ENCODE measurements around the gene URAD. TPM values are rescaled to one million over a fixed set of nuclear protein-coding genes. Genes with fewer than 3 reads are reported as not detected.
A peak's percentile ranks its signal among the peaks of the same experiment; 100 is the strongest.

Gene URAD
- total RNA-seq, 2 donors from 2014 or later: not detected

- no peaks in the 10 kb centered on the region for H3K4me1 ChIP-seq
- TF ChIP-seq POLR2A (IDR thresholded peaks at IDR 0.05) (no peak), CTCF (IDR thresholded peaks at IDR 0.05) (no peak)
- H3K27me3 ChIP-seq: no peaks in the 10 kb centered on the region
- intact Hi-C loops (cut with DNase I): no loop called here
- H3K4me3 ChIP-seq: no peak overlapping the region
- peak overlapping the region in 2 of 4 donors; percentile 5 to 17 for H3K27ac ChIP-seq
- no peaks in the 10 kb centered on the region for H3K9me3 ChIP-seq
- 67 to 81% methylated on average over 1 of the region's 1 CpG for WGBS, 2 donors
- no peaks in the 10 kb centered on the region for H3K36me3 ChIP-seq (replicated peaks in 1 of 2; ENCODE audit: insufficient read depth in 1 of 2, low read depth in 2 of 2)
- DNase-seq (no peak), ATAC-seq (no peak)
These were observed 55.4 kb downstream of the URAD start for GRCh38 chr13:27933118-27933517.

- Histone ChIP-seq H3K27ac (peak overlapping the region in 3 of 4 donors; percentile 79 to 91 (median 90)), H3K4me1 (no peaks in the 10 kb centered on the region), H3K36me3 (replicated peaks in 1 of 2; ENCODE audit: insufficient read depth in 1 of 2, low read depth in 2 of 2) (no peaks in the 10 kb centered on the region), H3K4me3 (no peak overlapping the region), H3K27me3 (no peaks in the 10 kb centered on the region), H3K9me3 (no peaks in the 10 kb centered on the region)
- intact Hi-C loops (cut with DNase I): no loop called here
- DNase-seq: no peak
- ATAC-seq: no peak
- TF ChIP-seq POLR2A (IDR thresholded peaks at IDR 0.05): no peak
- no peak for TF ChIP-seq CTCF (IDR thresholded peaks at IDR 0.05)
These were observed 58.6 kb downstream of the URAD start for GRCh38 chr13:27929868-27930267.

GRCh38 chr13:27928805-27929753, 59.4 kb downstream of the URAD start:
- TF ChIP-seq CTCF (IDR thresholded peaks at IDR 0.05) (no peak), POLR2A (IDR thresholded peaks at IDR 0.05) (no peak)
- Histone ChIP-seq H3K27me3 (no peaks in the 10 kb centered on the region), H3K4me1 (no peaks in the 10 kb centered on the region), H3K4me3 (no peak overlapping the region), H3K36me3 (replicated peaks in 1 of 2; ENCODE audit: insufficient read depth in 1 of 2, low read depth in 2 of 2) (no peaks in the 10 kb centered on the region), H3K9me3 (no peaks in the 10 kb centered on the region), H3K27ac (peak overlapping the region; percentile 15 to 91 (median 84))
- ATAC-seq (no peak), DNase-seq (peak in 1 of 4 donors; percentile 19)
- 32 to 73% methylated on average over 42 to 45 of the region's 48 CpGs for WGBS, 2 donors
- intact Hi-C loops (cut with DNase I): no loop called here

- TF ChIP-seq CTCF (IDR thresholded peaks at IDR 0.05): no peak
- peak overlapping the region in 3 of 4 donors; percentile 79 to 91 (median 90) for H3K27ac ChIP-seq
- intact Hi-C loops (cut with DNase I): no loop called here
- no peak overlapping the region for H3K4me3 ChIP-seq
- H3K27me3 ChIP-seq: no peaks in the 10 kb centered on the region
- DNase-seq (no peak), ATAC-seq (peak; percentile 10)
- 40 to 78% methylated on average over 20 to 26 of the region's 26 CpGs for WGBS, 2 donors
- no peaks in the 10 kb centered on the region for H3K9me3 ChIP-seq
- no peaks in the 10 kb centered on the region for H3K36me3 ChIP-seq (replicated peaks in 1 of 2; ENCODE audit: insufficient read depth in 1 of 2, low read depth in 2 of 2)
- no peaks in the 10 kb centered on the region for H3K4me1 ChIP-seq
These were observed 60.1 kb downstream of the URAD start for GRCh38 chr13:27928353-27928804.

Small RNA genes within 50 kb of the gene (small RNA-seq; reads per million reads assigned to genes)
- gene ATP5F1EP2: not detected
- not detected for gene RN7SL272P

Other genes with a start within 250 kb of the URAD start
- gene GSX1, start 196.2 kb downstream of the URAD start, total RNA-seq: not detected
- 10 to 100 TPM in 1 of 2 donors, 1 to 10 TPM in 1; 6.5 to 25.1 TPM for gene PDX1, start 68.7 kb downstream of the URAD start, total RNA-seq
- 1 to 10 TPM; 1.3 to 1.6 TPM for gene CDX2, start 19.4 kb downstream of the URAD start, total RNA-seq
- 1 to 10 TPM; 2.0 to 4.2 TPM for gene FLT3, start 111.9 kb upstream of the URAD start, total RNA-seq
- gene PAN3, start 149.9 kb upstream of the URAD start, total RNA-seq: 10 to 100 TPM; 31.4 to 36.3 TPM

All from body of pancreas (tissue), 4 donors.